ENCODE data around the gene DCUN1D5. TPM values are rescaled to one million over a fixed set of nuclear protein-coding genes. Genes with fewer than 3 reads are reported as not detected.

Gene DCUN1D5
- total RNA-seq, 5 donors from 2014 or later (not counting 1 experiment from before 2014, with no cell fraction given): 13.1 to 19.2 (median 15.6) TPM

DNA sequence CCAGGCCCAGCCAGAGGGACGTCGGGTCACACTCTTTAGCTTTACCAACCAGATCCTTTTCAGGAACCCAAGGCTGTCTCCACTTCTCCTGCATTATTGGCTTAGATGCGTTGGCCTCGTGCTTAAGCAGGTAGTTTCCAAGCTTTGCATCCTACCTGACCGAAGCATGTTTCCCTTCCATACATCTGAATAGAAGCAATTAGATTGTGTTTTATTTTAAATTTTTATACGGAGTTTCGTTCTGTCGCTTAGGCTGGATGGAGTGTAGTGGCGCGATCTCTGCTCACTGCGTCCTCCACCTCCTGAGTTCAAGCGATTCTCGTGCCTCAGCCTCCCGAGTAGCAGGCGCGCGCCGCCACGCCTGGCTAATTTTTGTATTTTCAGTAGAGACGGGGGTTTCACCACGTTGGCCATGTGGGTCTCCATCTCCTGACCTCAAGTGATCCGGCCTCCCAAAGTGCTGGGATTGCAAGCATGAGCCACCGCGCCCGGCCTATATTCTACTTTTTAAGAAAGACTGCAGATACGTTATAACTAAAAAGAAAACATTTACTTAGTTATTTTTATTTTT lies 17.9 kb upstream of the DCUN1D5 start:
- ChIA-PET CTCF (interaction anchor here (0.5 to 1.7 kb wide), 15 partner anchors 10 to 1195 kb away, joined by 3 to 17 read pairs (median 4); partner anchors contain the start of genes CEP126 (in 2 of the 2) and DCUN1D5 (in 2 of the 2)), POLR2A (interaction anchor here (0.9 to 1.4 kb wide), 3 partner anchors 18 to 70 kb away, joined by 3 to 20 read pairs (median 4); partner anchors contain the start of gene DCUN1D5 (in 2 of the 2))
- H3K9me3 ChIP-seq: no peaks in the 10 kb centered on the region
- H3K9me3 Mint-ChIP-seq: no peaks in the 10 kb centered on the region
- peak overlapping the region; percentile 57 for H3K27ac ChIP-seq (ENCODE audit: low read length)
- no peaks in the 10 kb centered on the region for H3K27me3 ChIP-seq (replicated peaks in 1 of 2; ENCODE audit: control insufficient read depth in 2 of 2, extremely low read depth in 1 of 2, insufficient read depth in 2 of 2, low read length in 1 of 2)
- H3K36me3 Mint-ChIP-seq: peaks cover 8% of the 10 kb centered on the region
- peak overlapping the region; percentile 90 for H3K27ac Mint-ChIP-seq
- DNase-seq (peak in 3 of 35 experiments; percentile 0 to 9 (median 2)), ATAC-seq (replicated peaks in 1 of 4) (peak; percentile 25 to 32 (median 28))
- peaks cover 14 to 19% (median 14%) of the 10 kb centered on the region in 3 donors for H3K4me1 Mint-ChIP-seq
- no peaks in the 10 kb centered on the region for H3K36me3 ChIP-seq (ENCODE audit: control insufficient read depth in 2 of 2, extremely low read depth in 1 of 2, insufficient read depth in 1 of 2, low read length in 1 of 2)
- peak overlapping the region; percentile 69 to 70 for H3K4me3 ChIP-seq (ENCODE audit: control insufficient read depth in 1 of 2, extremely low read depth in 1 of 2, low read length in 1 of 2)
- peak overlapping the region; percentile 89 to 93 (median 91) for H3K4me3 Mint-ChIP-seq
- peaks cover 8 to 10% of the 10 kb centered on the region in 2 experiments for H3K4me1 ChIP-seq (ENCODE audit: control insufficient read depth in 1 of 2, extremely low read depth in 1 of 2, insufficient read depth in 2 of 2, low read length in 2 of 2)
- 27% methylated on average over 12 of the region's 26 CpGs for WGBS (ENCODE audit: insufficient coverage)
- peaks cover 0 to under 1% of the 10 kb centered on the region in 2 donors for H3K27me3 Mint-ChIP-seq

DNA sequence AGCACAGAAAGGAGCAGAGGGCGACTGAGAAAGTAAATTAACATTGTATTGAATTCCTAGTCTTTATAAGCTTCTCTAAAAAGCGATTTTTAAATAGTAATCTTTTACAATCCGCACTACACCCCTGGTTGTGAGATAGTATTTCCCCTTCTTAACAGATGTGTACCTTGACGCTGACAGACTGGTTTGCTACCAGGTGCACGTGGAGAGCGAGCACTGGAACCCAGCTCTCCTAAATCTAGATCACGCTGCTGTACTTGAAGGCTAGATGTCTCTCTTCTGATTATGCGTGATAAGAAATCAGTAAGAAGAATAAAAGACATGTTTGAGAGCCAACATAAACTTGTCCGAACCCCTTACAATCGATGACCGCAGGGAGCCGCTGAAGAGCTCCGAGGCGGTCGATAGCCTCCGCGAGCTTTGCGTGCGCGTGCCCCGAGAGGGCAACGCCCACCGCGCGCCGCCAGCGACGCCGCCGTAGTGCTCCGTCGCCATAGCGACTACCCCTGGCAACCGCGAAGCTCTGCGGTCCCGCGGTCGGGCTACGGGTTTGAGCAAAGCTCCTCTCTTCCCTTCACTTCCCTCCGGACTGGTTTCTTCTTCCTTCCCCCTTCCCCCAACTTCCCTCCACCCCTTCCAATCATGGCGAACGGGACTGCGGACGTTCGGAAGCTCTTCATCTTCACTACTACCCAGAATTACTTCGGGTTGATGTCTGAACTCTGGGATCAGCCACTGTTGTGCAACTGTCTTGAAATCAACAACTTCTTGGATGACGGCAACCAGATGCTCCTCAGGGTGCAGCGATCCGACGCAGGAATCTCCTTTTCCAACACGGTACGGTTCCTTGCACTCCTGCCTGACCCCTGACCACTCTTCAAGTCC lies 17.2 kb upstream of the DCUN1D5 start, which contains the start of gene DYNC2H1:
TSS of gene DYNC2H1 (plus strand) at position 494 of the 885 bp plus-strand sequence. CDS start at position 643, 149 bp downstream.
- Mint-ChIP-seq H3K27me3 (peaks cover 0 to 4% of the 10 kb centered on the region in 2 donors), H3K27ac (peak within 1 kb of the TSS; percentile 90), H3K36me3 (peaks cover 5% of the 10 kb centered on the region), H3K4me1 (peaks cover 14 to 19% (median 14%) of the 10 kb centered on the region in 3 donors), H3K9me3 (no peaks in the 10 kb centered on the region), H3K4me3 (peak within 1 kb of the TSS; percentile 89 to 93 (median 91))
- WGBS (ENCODE audit: insufficient coverage): under 1% methylated on average over 46 of the region's 53 CpGs
- Histone ChIP-seq H3K36me3 (ENCODE audit: control insufficient read depth in 2 of 2, extremely low read depth in 1 of 2, insufficient read depth in 1 of 2, low read length in 1 of 2) (no peaks in the 10 kb centered on the region), H3K4me3 (ENCODE audit: control insufficient read depth in 1 of 2, extremely low read depth in 1 of 2, low read length in 1 of 2) (peak within 1 kb of the TSS; percentile 69 to 70), H3K27me3 (replicated peaks in 1 of 2; ENCODE audit: control insufficient read depth in 2 of 2, extremely low read depth in 1 of 2, insufficient read depth in 2 of 2, low read length in 1 of 2) (no peaks in the 10 kb centered on the region), H3K27ac (ENCODE audit: low read length) (peak within 1 kb of the TSS; percentile 57), H3K9me3 (no peaks in the 10 kb centered on the region), H3K4me1 (ENCODE audit: control insufficient read depth in 1 of 2, extremely low read depth in 1 of 2, insufficient read depth in 2 of 2, low read length in 2 of 2) (peaks cover 8 to 10% of the 10 kb centered on the region in 2 experiments)
- DNase-seq (peak; percentile 68 to 93 (median 81)), ATAC-seq (replicated peaks in 1 of 4) (peak; percentile 95 to 96 (median 96))
- ChIA-PET CTCF (interaction anchor here (0.6 to 1.7 kb wide), 15 partner anchors 9 to 1195 kb away, joined by 3 to 17 read pairs (median 4); partner anchors contain the start of genes CEP126 (in 2 of the 2) and DCUN1D5 (in 2 of the 2)), POLR2A (interaction anchor here (0.6 to 1.4 kb wide), 5 partner anchors 10 to 612 kb away, joined by 3 to 20 read pairs (median 4); partner anchors contain the start of gene DCUN1D5 (in 2 of the 2))

DNA sequence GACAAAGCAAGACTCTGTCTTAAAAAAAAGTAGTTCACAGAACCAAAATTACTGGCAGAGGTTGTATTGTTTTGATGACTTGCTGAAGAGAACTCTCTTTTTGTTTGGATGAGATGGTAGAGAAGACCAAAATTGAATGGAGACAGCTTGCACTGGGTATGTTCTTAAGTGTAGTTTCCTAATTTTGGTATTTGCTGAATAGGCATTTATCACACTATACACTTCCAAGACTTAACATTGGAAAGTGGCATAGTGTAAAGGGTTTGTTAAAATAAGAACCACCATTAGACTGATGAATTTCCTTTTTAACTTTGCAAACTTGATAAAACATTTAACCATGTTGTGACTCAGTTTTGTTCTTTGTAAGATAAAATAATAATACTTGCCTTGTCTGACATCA lies 5.3 kb upstream of the DCUN1D5 start:
- Mint-ChIP-seq H3K4me3 (no peak overlapping the region), H3K36me3 (peaks cover 3% of the 10 kb centered on the region), H3K4me1 (peaks cover 4 to 7% (median 5%) of the 10 kb centered on the region in 3 donors), H3K9me3 (peaks cover 0 to 5% (median 0%) of the 10 kb centered on the region in 3 donors), H3K27ac (no peak overlapping the region), H3K27me3 (peaks cover 51 to 71% of the 10 kb centered on the region in 2 donors)
- Histone ChIP-seq H3K4me3 (ENCODE audit: control insufficient read depth in 1 of 2, extremely low read depth in 1 of 2, low read length in 1 of 2) (no peak overlapping the region), H3K27ac (ENCODE audit: low read length) (no peak overlapping the region), H3K27me3 (replicated peaks in 1 of 2; ENCODE audit: control insufficient read depth in 2 of 2, extremely low read depth in 1 of 2, insufficient read depth in 2 of 2, low read length in 1 of 2) (peaks cover 3 to 12% of the 10 kb centered on the region in 2 experiments), H3K9me3 (peaks cover 2% of the 10 kb centered on the region), H3K36me3 (ENCODE audit: control insufficient read depth in 2 of 2, extremely low read depth in 1 of 2, insufficient read depth in 1 of 2, low read length in 1 of 2) (no peaks in the 10 kb centered on the region), H3K4me1 (ENCODE audit: control insufficient read depth in 1 of 2, extremely low read depth in 1 of 2, insufficient read depth in 2 of 2, low read length in 2 of 2) (peaks cover 3% of the 10 kb centered on the region in 2 experiments)
- CTCF ChIA-PET: no interaction called here
- DNase-seq (no peak), ATAC-seq (replicated peaks in 1 of 4) (no peak)
- POLR2A ChIA-PET: interaction anchor here in 1 of 2 donors (0.7 kb wide), 1 partner anchor 650 kb away, joined by 3 read pairs; no protein-coding TSS in a partner anchor

DNA sequence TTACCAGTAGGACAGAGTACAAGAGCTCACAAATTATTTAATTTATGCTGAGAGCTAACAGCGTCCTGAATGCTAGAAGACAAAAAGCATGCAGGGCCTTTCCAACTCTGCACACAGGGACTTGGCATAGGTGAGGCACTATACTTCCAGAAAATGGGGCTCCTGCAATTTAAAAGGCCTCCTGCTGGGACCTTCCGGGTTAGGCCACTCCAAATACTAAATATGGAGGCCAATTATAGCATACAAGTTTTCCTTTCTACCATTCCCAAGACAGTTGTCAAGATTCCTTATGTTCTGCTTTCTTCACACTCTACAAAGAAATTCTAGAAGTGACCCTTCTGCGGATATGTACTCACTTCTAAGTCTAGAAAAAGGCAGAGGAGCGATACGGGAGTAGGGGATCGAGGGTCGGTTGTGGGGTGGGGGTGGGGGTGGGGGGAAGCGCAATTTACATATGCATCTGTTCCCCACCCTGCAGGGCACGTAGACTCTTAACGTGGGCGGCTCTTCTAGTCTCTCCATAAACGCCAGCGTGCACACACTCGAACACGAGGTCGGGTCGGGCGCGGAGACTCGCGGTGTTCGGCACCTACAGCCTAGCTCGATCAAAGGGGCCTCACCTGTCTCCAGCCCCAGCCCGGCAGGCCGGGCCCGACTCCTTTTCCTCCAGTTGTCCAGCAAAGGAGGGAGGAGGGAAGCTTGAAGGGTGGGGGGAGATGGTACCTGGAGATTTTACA lies 728 bp downstream of the DCUN1D5 start:
- H3K4me1 ChIP-seq (ENCODE audit: control insufficient read depth in 1 of 2, extremely low read depth in 1 of 2, insufficient read depth in 2 of 2, low read length in 2 of 2): peaks cover 13 to 16% of the 10 kb centered on the region in 2 experiments
- peaks cover 11 to 26% of the 10 kb centered on the region in 2 donors for H3K27me3 Mint-ChIP-seq
- peak overlapping the region; percentile 86 for H3K27ac ChIP-seq (ENCODE audit: low read length)
- ATAC-seq (replicated peaks in 1 of 4) (peak; percentile 53 to 58 (median 58)), DNase-seq (peak in 26 of 35 experiments; percentile 4 to 47 (median 20))
- H3K36me3 ChIP-seq (ENCODE audit: control insufficient read depth in 2 of 2, extremely low read depth in 1 of 2, insufficient read depth in 1 of 2, low read length in 1 of 2): peaks cover 0 to 9% of the 10 kb centered on the region in 2 donors
- H3K36me3 Mint-ChIP-seq: peaks cover 15% of the 10 kb centered on the region
- H3K27me3 ChIP-seq (replicated peaks in 1 of 2; ENCODE audit: control insufficient read depth in 2 of 2, extremely low read depth in 1 of 2, insufficient read depth in 2 of 2, low read length in 1 of 2): peaks cover 0 to 12% of the 10 kb centered on the region in 2 experiments
- peak overlapping the region; percentile 59 to 87 for H3K27ac Mint-ChIP-seq
- peaks cover 0 to 5% (median 0%) of the 10 kb centered on the region in 3 donors for H3K9me3 Mint-ChIP-seq
- ChIA-PET CTCF (interaction anchor here (0.6 to 1.8 kb wide), 7 partner anchors 9 to 621 kb away, joined by 3 to 17 read pairs (median 5); partner anchors contain the start of gene DYNC2H1 (in 2 of the 2)), POLR2A (interaction anchor here in 1 of 2 donors (1.2 to 3.7 kb wide), 3 partner anchors 16 to 21 kb away, joined by 3 to 20 read pairs (median 4); partner anchors contain the start of gene DYNC2H1)
- H3K4me3 Mint-ChIP-seq: peak overlapping the region; percentile 82 to 96 (median 89)
- peaks cover 2% of the 10 kb centered on the region for H3K9me3 ChIP-seq
- 1% methylated on average over 15 of the region's 26 CpGs for WGBS (ENCODE audit: insufficient coverage)
- H3K4me1 Mint-ChIP-seq: peaks cover 32 to 42% (median 37%) of the 10 kb centered on the region in 3 donors
- H3K4me3 ChIP-seq (ENCODE audit: control insufficient read depth in 1 of 2, extremely low read depth in 1 of 2, low read length in 1 of 2): peak overlapping the region; percentile 67 to 70

DNA sequence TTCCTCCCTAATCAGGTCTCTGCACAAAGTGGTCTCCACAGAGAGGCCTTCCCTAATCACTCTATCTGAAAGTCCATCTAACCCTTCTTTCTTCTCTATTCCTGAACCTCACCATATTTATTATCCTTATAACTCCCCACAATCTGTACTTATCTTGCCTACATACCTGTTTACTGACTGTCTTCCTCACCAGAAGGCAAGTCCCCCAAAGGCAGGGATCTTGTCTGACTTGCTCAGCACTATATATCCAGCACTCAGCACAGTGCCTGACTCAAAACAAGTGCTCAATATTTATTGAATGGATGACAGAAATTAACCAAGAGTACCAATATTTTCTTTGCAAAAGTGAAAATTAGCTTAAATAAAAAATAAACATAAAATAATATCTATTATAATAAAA lies 5.5 kb downstream of the DCUN1D5 start:
- Mint-ChIP-seq H3K4me1 (peaks cover 33 to 40% (median 37%) of the 10 kb centered on the region in 3 donors), H3K36me3 (peaks cover 20% of the 10 kb centered on the region), H3K27me3 (no peaks in the 10 kb centered on the region), H3K9me3 (no peaks in the 10 kb centered on the region), H3K4me3 (no peak overlapping the region), H3K27ac (peak overlapping the region in 1 of 2 donors; percentile 29)
- Histone ChIP-seq H3K9me3 (no peaks in the 10 kb centered on the region), H3K4me3 (ENCODE audit: control insufficient read depth in 1 of 2, extremely low read depth in 1 of 2, low read length in 1 of 2) (no peak overlapping the region), H3K4me1 (ENCODE audit: control insufficient read depth in 1 of 2, extremely low read depth in 1 of 2, insufficient read depth in 2 of 2, low read length in 2 of 2) (peaks cover 8 to 13% of the 10 kb centered on the region in 2 experiments), H3K27me3 (replicated peaks in 1 of 2; ENCODE audit: control insufficient read depth in 2 of 2, extremely low read depth in 1 of 2, insufficient read depth in 2 of 2, low read length in 1 of 2) (no peaks in the 10 kb centered on the region), H3K36me3 (ENCODE audit: control insufficient read depth in 2 of 2, extremely low read depth in 1 of 2, insufficient read depth in 1 of 2, low read length in 1 of 2) (peaks cover 0 to 24% of the 10 kb centered on the region in 2 donors), H3K27ac (ENCODE audit: low read length) (no peak overlapping the region)
- DNase-seq (no peak), ATAC-seq (replicated peaks in 1 of 4) (no peak)
- POLR2A ChIA-PET: interaction anchor here (0.6 kb wide), 2 partner anchors 18 to 34 kb away, joined by 3 to 5 read pairs; no protein-coding TSS in a partner anchor
- CTCF ChIA-PET: interaction anchor here in 1 of 2 donors (1.6 kb wide), 1 partner anchor 10 kb away, joined by 4 read pairs; no protein-coding TSS in a partner anchor
